Measurements from ENCODE around the gene CAVIN3. TPM values are rescaled to one million over a fixed set of nuclear protein-coding genes. Genes with fewer than 3 reads are reported as not detected.

CAVIN3 gene
- total and polyA plus RNA-seq, 2 of the 8 experiments (the other 6 are each of a cell fraction or from before 2014, with no cell fraction given), result 17.7 to 26.4 TPM

- WGBS, 2 experiments (ENCODE audit: extremely low coverage in 1 of 2, insufficient coverage in 1 of 2, insufficient read length in 1 of 2, insufficient replicate concordance in 2 of 2, low coverage in 1 of 2, low lambda C conversion rate in 2 of 2, missing lambda C conversion rate in 1 of 2), result 91% methylated on average over 3 of the region's 3 CpGs; no CpG with 5 or more reads in 1 of the 2 experiments
- Histone ChIP-seq H3K4ac (replicated peaks; ENCODE audit: insufficient read length, low read depth, low read length) (no peak overlapping the region), H3K27ac (ENCODE audit: low read depth, low read length) (no peak overlapping the region), H3K36me3 (ENCODE audit: control insufficient read depth in 2 of 4, insufficient read depth in 4 of 4, low read length in 3 of 4) (no peaks in the 10 kb centered on the region), H4K8ac (ENCODE audit: extremely low read depth, insufficient read depth, low read length) (no peak overlapping the region), H4K5ac (ENCODE audit: insufficient read length, low read depth, low read length) (no peak overlapping the region), H3K9ac (replicated peaks in 1 of 4; ENCODE audit: extremely low read depth in 1 of 4, low read depth in 3 of 4, low read length in 3 of 4) (no peak overlapping the region), H3K4me1 (replicated peaks in 1 of 4; ENCODE audit: control insufficient read depth in 3 of 4, insufficient read depth in 4 of 4, low read length in 3 of 4) (peaks cover 0 to 10% (median 4%) of the 10 kb centered on the region in 4 experiments; a peak in 2 of 7 replicates), H3K56ac (replicated peaks; ENCODE audit: insufficient read length, low read depth, low read length) (no peak overlapping the region), H3K14ac (ENCODE audit: insufficient read length) (no peak overlapping the region), H3K18ac (ENCODE audit: extremely low read depth, low read length) (no peak overlapping the region), H2AK5ac (ENCODE audit: low read depth, low read length) (no peak overlapping the region), H2AFZ (ENCODE audit: low read length) (no peak overlapping the region), H2BK15ac (ENCODE audit: low read length) (no peak overlapping the region), H2BK20ac (ENCODE audit: low read length) (no peak overlapping the region), H3K79me1 (ENCODE audit: low read depth, low read length) (no peaks in the 10 kb centered on the region), H4K91ac (replicated peaks; ENCODE audit: insufficient read length, low read length) (no peak overlapping the region), H3K4me3 (ENCODE audit: extremely low read depth in 1 of 4, insufficient read depth in 2 of 4, low read depth in 3 of 4, low read length in 4 of 4) (no peak overlapping the region), H3K79me2 (ENCODE audit: control insufficient read depth in 1 of 2, insufficient read depth in 2 of 2, low read length in 2 of 2) (no peaks in the 10 kb centered on the region), H4K20me1 (replicated peaks in 1 of 2; ENCODE audit: control insufficient read depth in 1 of 2, insufficient read depth in 2 of 2, low read length in 2 of 2) (no peaks in the 10 kb centered on the region), H2BK5ac (ENCODE audit: low read depth, low read length) (no peak overlapping the region), H3K4me2 (ENCODE audit: insufficient read depth in 1 of 2, low read depth in 2 of 2, low read length in 2 of 2) (no peak overlapping the region), H3K23ac (ENCODE audit: insufficient read length) (no peak overlapping the region), H2BK120ac (replicated peaks; ENCODE audit: low read depth, low read length) (no peak overlapping the region), H2BK12ac (ENCODE audit: low read depth, low read length) (no peak overlapping the region), H3K9me3 (ENCODE audit: insufficient read depth in 2 of 2, low read depth in 1 of 2, low read length in 1 of 2) (0 out of 4 replicates have a peak, but pooled peaks cover 0 to 4% of the 10 kb centered on the region in 2 experiments), H3K23me2 (ENCODE audit: low read depth, low read length) (0 out of 2 replicates have a peak, but pooled peaks cover 2% of the 10 kb centered on the region), H3K27me3 (replicated peaks in 1 of 4; ENCODE audit: control insufficient read depth in 3 of 4, extremely low read depth in 1 of 4, insufficient read depth in 3 of 4, low read length in 3 of 4) (no peaks in the 10 kb centered on the region)
- TF ChIP-seq KDM1A (IDR thresholded peaks at IDR 0.05; ENCODE audit: borderline replicate concordance, low read length) (0 out of 2 replicates have a peak, but pooled peaks have one; percentile 41), TEAD4 (IDR thresholded peaks at IDR 0.05; ENCODE audit: low read depth, low read length) (no peak), BCL11A (IDR thresholded peaks at IDR 0.05; ENCODE audit: low read depth in 2 of 2, low read length in 2 of 2) (no peak), KDM5A (IDR thresholded peaks at IDR 0.05; ENCODE audit: low read length) (no peak), KDM4A (IDR thresholded peaks at IDR 0.05; ENCODE audit: low read depth, low read length, severe bottlenecking) (no peak)
- FAIRE-seq (no peak), DNase-seq (ENCODE audit: low read depth in 1 of 2, low spot score in 2 of 2) (no peak)
- ChIA-PET POLR2A (ENCODE audit: partially characterized antibody) (no interaction called here), CTCF (ENCODE audit: partially characterized antibody) (interaction anchor here (1.9 kb wide), 1 partner anchor 9 kb away, joined by 4 read pairs; no protein-coding TSS in a partner anchor)
Observed at GRCh38 chr11:6336293-6336692, 16.0 kb upstream of the CAVIN3 start.

Data from H1 (cell line).